Esophagus squamous epithelium (tissue), 4 donors: ENCODE measurements around the gene KLF14.

Experiments
- CTCF ChIP-seq, 6 experiments: fragments of 450-650 bp in 4 of 6; fragments of 200-600 bp in 2 of 6; sonication (generic) in 2 of 6; IDR thresholded peaks; one replicate each; pipeline ENCODE4 v1.5.1; 2016 to 2019; ENCODE audit warnings: antibody characterized with exemption in 6 of 6, mild to moderate bottlenecking in 4 of 6, moderate library complexity in 4 of 6
- POLR2A ChIP-seq, 4 donors: fragments of 450-650 bp; IDR thresholded peaks; one replicate each; pipeline ENCODE4 v1.6.1; 2017; ENCODE audit warnings: antibody characterized with exemption in 4 of 4, mild to moderate bottlenecking in 4 of 4, moderate library complexity in 3 of 4

GRCh38 chr7:130734815-130735716, 1.1 kb upstream of the KLF14 start:
- TF ChIP-seq CTCF (IDR thresholded peaks at IDR 0.05) = no peak
- TF ChIP-seq POLR2A (IDR thresholded peaks at IDR 0.05) = no peak
